RPMI7951 (cell line): ENCODE measurements around the gene CPNE1. TPM values are rescaled to one million over a fixed set of nuclear protein-coding genes. Genes with fewer than 3 reads are reported as not detected.

Source experiments
- DNase-seq: peaks from one replicate; pipeline ENCODE4 v3.0.0-alpha.2; 2012; ENCODE audit warnings: low read depth
- total RNA-seq: library from RNA; depleted of rRNA; stranded (reverse); fragments of >200 nt; shearing (Covaris generic); gene quantifications from 2 replicates; pipeline ENCODE4 v1.2.3, GENCODE V29; 2014

CPNE1 gene
- total RNA-seq, 1 experiment from 2014 or later: 408 TPM

DNA sequence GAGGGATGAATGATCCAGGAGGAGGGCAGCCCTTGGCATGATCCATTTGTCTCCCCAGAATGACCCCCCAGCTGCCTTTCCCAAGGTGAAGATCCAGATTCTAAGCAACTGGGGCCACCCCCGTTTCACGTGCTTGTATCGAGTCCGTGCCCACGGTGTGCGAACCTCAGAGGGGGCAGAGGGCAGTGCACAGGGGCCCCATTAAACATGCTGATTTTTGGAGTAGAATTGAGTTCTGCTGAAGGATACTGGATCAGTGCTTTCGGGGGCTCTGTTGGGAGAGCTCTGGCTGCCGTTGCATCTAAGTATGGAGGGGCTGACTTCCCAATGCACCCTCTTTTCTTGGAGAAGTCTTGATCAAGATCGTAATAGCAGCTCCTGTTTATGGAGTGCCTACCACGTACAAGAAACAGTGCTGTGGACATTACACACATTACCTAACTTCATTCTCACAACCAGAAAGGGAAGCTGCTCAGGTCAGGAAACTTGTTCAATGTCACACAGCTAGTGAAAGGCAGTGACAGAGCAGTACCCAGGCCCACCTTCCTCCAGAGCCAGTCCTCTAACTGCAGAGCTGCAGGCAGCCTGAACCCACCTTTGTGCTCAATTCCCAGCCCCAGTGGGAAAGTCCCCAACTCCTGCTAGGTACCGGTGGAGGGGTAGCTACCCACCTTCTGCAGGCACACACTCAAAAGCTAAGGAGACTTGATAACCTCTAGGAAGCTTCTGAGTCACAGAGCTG, 43.7 kb downstream of the CPNE1 start:
- DNase-seq: no peak

DNA sequence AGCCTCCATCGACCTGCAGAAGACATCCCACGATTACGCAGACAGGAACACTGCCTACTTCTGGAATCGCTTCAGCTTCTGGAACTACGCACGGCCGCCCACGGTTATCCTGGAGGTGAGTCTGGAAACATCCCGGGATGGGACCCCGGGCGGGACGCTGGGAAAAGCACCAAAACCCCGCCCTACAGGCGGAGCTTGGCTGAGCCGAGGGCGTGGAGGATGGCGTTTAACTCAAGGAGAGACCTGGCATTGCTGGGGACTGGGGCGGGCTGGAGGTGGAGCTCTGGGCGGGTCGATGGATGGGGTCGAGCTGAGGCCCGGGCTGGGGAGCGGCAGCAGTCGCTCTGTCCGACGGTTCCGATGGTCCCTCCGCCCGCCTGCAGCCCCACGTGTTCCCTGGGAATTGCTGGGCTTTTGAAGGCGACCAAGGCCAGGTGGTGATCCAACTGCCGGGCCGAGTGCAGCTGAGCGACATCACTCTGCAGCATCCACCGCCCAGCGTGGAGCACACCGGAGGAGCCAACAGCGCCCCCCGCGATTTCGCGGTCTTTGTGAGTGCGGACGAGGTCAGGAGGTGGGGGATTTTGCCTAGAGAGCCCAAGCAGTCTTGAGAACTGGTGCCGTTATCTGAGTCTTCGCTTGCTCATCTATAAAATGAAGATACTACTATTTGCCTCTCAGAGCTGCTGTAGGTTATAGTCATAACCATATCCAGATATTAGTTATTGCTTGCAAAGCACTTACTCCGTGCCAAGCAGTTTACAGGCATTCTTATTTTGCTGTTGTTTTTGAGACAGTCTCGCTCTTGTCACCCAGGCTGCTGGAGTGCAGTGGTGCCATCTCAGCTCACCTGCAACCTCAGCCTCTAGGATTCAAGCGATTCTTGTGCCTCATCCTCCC, 45.3 kb downstream of the CPNE1 start:
- peak; percentile 92 for DNase-seq

DNA sequence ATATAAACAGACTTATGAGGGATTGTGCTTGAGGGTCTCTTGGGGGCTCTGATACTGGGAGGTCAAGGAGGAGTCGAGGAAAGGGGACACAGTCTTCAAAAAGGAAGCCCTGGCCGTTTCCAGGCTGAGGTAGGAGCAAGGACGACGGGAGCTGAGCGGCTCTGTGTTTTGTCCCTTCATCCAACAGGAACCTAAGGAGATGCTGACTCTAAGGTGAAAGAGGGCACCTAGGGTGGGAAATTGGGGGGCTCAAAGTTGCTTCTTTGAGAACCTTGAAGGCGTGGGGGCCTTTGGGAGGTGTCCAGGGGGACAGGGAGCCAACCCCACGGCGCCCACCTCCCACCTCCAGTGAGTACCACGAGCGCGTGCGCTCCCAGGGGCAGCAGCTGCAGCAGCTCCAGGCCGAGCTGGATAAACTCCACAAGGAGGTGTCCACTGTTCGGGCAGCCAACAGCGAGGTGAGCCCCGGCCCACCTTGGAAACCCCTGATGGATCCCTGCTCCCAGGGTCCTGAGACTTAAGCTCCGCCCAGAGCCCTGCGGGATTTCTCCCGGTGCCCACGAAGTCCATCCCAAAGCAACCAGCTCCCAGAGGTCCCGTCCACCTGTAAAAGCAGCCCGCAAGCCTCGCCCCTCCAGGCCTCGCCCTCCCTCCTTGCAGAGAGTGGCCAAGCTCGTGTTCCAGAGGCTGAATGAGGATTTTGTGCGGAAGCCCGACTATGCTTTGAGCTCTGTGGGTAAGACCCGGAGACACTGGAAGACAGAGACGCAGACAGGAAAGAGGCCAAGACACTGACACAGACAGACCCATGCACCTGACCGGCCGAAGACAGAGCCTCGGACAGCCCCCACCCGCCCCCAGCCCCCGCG, 46.2 kb downstream of the CPNE1 start:
- peak; percentile 37 for DNase-seq

DNA sequence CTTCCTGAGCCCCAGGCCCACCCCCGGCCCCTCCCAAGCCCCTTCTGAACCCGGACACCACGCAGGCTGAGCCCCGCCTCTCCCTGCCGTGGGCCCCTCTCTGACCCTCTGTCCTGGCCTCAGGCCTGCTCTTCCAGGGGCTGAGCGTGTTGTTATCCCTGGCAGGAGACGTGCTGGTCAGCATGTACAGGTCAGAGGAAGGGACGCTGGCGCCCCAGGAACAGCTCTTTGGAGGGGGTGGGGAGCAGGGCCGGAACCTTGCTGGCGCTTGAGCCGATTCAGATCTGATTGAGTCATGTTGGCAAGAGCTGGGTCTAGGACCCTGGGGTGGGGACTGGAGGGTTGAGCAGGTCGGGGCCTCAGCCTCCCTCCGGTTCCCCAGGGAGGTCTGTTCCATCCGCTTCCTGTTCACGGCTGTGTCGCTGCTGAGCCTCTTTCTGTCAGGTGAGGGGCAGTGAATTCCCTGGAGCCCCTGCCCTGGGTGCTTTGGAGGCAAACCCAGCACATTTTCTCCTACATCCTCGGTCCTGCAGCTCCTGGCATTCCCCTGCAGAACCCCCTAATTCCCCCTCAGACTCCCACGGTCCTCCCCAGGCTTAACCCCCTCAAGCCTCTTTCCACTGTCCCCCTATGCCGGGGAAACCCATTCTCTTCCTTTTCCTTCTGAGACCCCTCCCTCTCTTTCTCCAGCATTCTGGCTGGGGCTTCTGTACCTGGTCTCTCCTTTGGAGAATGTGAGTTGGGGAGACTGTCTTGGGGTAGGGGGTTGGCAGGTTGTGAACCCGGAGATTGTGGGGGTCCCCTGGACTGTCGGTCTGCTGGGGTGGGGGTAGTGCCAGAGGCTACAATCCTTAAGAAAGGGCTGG, 47.1 kb downstream of the CPNE1 start:
- peak; percentile 90 for DNase-seq

DNA sequence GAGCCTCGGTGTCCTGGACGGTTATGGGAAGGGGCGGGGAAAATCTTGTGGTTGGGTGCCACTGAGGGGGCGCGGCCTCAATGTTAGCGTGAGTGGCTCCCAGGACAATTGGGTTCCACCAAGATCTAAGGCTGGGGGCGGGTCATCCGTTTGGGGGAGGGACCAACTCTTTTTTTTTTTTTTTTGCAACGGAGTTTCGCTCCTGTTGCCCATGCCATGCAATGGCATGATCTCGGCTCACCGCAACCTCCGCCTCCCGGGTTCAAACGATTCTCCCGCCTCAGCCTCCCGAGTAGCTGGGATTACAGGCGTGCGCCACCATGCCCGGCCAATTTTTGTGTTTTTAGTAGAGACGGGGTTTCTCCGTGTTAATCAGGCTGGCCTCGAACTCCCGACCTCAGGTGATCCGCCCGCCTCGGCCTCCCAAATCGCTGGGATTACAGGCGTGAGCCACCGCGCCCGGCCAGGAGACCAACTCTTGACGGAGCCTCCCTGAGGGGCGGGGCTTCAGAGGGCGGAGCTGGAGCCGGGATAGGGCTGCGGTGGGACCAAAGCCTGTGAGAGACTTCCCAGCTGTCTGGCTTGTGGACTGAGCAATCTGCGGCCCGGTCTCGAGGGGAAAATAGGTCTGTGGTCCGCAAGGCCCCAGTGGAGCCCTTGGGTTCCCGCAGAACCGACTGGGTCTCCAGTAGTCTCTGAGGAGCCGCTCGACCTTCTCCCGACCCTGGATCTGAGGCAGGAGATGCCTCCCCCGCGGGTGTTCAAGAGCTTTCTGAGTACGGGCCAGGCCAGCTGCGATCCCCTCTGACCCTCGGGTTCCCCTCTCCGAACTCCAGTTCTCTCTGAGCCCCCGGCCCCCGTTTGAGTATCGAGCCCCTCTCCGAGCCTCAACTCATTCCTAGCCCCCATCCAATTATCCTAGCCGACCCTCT, 48.0 kb downstream of the CPNE1 start:
- peak; percentile 100 for DNase-seq

DNA sequence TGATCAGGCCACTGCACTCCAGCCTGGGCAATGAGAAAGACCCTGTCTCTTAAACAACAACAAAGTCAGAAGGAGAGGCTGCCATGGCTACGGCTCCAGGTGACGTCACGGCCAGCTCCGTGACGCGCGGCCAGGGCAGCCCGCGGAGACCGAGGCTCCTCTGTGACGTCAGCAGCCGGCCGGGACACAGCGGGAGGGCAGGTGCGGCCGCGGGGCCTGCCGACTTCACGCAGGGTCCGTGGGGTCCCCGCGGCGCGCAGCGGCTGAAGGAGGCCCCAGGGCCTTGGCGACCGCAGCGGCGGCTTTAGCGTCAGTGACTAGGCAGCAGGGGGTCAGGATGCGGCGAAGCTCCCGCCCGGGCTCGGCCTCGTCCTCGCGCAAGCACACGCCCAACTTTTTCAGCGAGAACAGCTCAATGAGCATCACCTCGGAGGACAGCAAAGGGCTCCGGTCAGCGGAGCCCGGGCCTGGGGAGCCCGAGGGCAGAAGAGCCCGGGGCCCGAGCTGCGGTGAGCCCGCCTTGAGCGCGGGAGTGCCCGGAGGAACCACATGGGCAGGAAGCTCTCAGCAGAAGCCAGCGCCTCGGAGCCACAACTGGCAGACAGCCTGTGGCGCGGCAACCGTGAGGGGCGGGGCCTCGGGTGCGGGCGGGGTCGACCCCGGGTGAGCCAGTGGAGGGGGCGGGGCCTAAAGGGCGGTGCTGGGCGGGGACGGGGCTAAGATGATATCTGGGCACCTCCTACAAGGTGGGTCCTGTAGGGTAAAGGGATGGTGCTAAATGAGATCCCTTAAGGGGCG, 48.8 kb downstream of the CPNE1 start, which contains the start of gene SPAG4:
Gene SPAG4, plus strand, starts transcription at position 163 of the 798 bp plus-strand sequence. Its CDS starts 175 bp downstream, at position 338.
- no peak for DNase-seq

DNA sequence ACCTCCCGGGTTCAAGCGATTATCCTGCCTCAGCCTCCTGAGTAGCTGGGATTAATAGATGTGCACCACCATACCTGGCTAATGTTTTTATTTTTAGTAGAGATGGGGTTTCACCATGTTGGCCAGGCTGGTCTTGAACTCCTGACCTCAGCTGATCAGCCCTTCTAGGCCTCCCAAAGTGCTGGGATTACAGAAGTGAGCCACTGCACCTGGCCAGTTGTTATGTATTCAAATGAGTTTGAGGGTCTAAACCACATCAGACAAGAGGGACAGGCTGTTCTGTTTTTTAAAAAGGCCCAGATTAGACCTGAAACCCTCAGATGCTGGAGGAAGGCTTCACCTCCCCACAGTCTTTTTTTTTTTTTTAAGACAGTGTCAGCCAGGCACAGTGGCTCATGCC, 53.2 kb downstream of the CPNE1 start:
- DNase-seq: no peak

DNA sequence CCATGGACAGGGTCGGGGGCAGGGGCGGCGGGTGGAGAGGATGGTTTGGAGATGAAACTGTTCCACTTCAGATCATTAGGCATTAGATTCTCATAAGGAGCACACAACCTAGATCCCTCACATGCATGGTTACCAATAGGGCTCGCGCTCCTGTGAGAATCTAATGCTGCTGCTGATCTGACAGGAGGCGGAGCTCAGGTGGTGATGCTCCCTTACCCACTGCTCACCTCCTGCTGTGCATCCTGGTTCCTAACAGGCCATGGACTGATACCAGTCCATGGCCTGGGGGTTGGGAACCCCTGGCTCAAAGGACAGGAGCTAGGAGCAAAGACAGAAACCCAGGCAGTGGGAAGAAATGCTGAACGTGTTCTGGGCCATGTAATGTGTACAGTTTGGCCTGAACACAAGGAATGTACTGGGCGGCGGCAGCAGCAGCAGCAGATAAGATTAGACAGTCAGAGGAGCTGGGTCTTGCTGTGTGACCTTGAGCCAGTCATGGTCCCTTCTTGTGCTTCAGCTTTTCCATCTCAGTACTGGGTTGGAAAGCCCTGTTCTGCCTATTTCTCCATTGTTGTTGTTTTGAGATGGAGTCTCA, 53.8 kb downstream of the CPNE1 start:
- DNase-seq: no peak

DNA sequence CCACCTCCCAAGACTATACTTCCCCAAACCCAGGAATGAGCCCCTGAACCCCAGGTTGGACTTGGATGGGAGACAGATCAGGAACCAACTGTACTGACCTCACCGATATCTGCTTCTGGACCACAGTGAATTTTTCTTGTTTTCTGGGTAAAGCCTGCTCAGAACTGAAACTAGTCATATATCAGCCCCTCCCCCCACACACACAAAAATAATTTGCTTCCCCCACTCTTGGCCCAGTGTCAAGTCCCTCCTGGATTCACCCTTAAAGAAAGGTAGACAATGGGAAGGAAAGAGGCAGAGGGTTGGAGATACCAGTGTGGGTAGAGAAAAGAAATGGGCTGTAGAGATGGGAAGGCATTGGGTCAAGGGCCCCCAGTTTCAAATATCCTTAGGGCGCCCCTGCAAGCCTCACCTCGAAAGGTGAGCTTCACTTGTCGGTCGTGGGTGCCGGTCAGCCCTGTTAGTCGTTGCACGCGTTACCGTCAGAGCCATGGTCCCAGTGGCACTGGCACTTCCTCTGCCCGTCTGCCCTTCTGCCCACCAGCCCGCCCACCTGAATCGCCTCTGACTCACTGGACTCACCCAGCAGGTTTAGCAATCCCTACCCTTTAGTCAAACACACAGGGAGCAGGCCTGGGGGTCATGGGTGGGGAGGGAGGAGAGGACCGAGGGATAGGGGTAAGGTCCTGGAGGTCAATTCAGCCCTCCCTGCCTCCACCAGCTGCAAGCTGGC, 57.5 kb downstream of the CPNE1 start:
- no peak for DNase-seq

DNA sequence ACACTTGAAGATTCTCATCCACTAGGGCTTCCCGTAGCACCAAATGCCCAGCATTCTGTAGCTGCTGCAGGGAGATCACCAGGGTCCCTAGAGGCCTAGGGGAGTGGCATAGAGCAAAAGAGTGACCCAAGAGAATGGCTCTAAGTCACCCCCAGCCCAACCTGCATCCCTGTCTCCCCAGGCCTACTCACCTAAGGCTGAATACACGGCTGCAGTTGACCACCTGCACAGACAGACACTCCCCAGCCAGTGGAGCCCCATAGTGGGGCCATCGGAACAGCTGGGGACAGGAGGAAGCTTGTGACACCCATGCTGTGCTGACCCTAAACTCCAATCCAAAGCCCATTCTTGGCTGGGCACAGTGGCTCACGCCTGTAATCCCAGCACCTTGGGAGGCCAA, 58.6 kb downstream of the CPNE1 start:
- DNase-seq: no peak

DNA sequence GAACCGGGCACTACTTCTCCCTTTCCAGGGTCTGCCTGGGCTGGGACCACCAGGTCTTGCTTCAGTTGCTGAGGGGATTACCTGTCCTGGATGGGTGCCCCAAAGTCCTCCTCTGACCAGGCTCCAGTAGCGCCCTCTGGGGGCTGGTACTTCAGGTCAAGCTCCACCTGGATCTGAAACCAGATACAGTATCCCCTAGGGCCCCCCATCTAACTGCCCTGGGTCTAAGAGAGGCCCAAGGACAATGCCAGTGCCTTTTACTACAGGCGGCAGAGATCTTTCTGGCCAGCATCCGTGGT, 60.3 kb downstream of the CPNE1 start:
- DNase-seq: no peak

DNA sequence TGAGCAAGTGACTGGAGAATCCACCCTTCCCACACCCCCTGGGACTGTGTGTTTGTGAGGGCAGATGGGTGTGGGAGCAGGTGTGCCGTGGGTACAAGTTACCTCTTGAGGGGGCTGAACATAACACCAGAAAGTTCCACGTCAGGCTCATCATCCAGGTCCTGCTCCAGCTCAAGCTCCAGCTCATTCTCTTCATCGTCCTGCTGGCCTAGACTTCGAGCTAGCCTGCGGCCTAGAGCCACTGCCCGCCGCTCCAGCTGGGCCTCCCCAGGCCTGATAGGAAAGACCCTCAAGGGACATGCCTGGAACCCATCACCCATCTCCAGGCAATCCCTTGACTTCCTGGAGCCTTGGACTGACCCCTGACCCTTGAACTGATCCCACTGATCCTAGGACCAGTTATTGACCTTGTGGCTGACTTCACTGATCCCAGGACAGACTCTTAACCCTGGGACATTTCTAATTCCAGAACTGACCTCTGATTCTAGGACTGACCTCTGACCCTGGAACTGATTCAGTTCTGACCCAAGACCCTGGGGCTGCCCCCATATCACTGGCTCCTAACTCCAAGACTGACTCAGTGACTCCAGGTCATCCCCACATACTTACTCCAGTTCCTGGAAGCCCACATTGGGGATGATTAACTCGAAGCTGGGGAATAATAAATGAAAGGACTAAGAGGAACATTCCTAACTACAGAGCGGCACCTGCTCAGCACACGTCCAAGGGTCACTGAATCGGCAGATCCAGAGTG, 60.8 kb downstream of the CPNE1 start:
- no peak for DNase-seq

DNA sequence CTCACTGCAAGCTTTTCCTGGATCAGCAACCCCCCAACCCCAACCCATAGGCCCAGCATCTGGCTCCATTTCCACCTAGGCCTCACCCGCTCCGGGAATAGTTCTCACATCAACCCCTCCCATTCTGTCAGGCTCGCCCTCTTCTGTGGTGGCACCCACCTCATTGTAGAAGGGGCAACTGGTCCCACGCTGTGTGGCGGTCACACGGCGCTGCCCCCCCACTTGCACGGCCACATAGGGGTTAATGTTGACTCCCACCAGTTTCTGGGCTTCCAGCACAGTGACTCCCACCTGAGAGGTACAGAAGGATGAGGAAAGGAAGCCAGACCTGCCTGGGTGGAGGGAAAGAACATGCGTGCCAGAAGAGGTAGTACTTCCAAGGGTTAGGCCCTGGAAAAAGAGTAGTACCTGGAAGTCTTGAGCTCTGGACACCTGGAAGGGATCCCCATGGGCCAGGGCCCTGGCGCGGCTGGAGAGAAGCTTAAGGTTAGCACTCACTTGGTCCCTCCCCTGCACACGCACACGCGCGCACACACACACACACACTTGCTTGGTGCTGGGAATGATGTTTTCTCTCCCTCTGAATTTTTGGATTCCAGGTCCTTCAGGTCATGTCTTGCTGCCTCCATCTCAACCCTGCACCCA, 61.7 kb downstream of the CPNE1 start:
- DNase-seq: no peak

DNA sequence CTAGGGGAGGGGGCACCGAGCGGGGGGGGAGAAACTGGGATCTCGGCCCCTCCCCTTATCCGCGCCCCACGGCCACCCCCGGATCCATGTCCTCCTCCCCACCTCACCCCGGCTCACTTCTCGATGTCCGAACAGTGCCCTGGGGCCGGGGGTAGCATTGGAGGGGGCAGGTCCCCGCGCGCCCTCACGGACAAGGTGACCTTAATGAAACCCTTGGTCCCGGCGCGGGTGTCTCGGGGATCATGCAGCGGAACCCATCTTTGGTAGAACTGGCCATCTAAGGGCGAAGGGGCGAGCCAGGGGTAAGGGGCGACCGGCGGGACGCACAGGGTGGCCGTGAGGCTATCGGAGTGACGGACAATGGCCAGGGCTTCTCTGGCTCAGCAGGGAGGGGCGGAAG, 62.7 kb downstream of the CPNE1 start:
- DNase-seq: no peak

DNA sequence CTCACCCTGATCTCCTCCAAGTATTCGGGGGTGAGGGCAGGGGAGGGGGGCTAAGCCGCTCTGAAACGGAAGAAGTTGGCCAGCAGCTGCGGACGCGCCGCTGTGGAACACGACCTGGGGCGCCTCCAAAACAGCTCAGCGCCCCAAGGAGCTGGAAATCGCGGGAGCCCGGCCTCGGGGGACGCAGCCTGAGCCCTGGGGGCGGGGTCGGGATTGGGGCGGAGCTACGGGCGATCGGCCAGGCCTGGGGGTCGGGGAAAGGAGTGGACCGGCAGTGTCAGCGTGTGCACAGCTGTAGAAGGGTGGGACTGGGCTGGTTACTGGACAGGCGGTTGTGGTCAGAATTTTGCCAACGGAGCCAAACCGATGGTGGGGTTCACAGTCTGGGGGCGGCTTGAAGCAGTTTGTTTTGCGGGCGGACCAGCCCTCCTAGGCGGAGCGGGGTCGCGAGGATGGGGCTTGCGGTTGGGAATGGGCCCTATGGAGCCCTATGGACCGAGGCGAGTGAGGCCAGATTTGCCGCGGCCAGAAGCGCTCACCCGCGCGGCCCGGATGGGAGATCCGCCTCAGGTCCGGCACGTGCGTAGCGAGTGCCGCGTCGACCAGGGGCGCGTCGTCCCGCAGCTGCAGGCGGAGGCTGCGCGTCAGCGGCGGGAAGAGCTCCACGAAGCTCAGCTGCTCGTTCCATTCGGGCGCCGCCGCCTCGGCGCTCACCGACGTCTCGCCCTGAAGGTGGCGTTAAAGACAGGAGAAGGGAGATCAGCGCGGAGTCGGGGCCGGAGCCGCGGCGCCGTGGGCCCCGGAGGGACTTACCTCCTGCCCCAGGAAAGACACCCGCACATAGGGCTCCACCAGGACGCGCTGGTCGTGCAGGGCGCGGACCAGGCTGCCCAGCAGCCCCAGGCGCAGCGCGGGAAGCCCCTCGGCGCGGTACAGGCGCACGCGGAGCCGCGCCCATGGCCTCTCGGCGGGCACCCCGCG, 63.4 kb downstream of the CPNE1 start:
- peak; percentile 75 for DNase-seq
